Measurements from ENCODE around the gene PRRX2. TPM values are rescaled to one million over a fixed set of nuclear protein-coding genes. Genes with fewer than 3 reads are reported as not detected.

The PRRX2 gene
- total RNA-seq, 4 donors from 2014 or later, result 2.9 to 10.6 (median 8.1) TPM

GRCh38 chr9:129676287-129676686 is 10.8 kb downstream of the PRRX2 start:
- H3K4me1 ChIP-seq, result no peaks in the 10 kb centered on the region
- no peaks in the 10 kb centered on the region for H3K9me3 ChIP-seq
- H3K36me3 ChIP-seq, result no peaks in the 10 kb centered on the region
- DNase-seq, result no peak
- 71 to 89% methylated on average over 3 to 4 of the region's 4 CpGs for WGBS, 2 donors
- H3K27ac ChIP-seq, result no peak overlapping the region
- TF ChIP-seq POLR2A (IDR thresholded peaks at IDR 0.05), result no peak
- TF ChIP-seq CTCF (IDR thresholded peaks at IDR 0.05), result no peak
- no peaks in the 10 kb centered on the region for H3K27me3 ChIP-seq
- intact Hi-C loops (cut with DNase I), result loop anchor here (10.0 kb wide), 1 partner anchor 1299 kb away; no protein-coding TSS in a partner anchor
- no peak overlapping the region for H3K4me3 ChIP-seq (replicated peaks in 1 of 3)

GRCh38 chr9:129676975-129677374 is 11.5 kb downstream of the PRRX2 start:
- WGBS, 2 donors, result 60 to 68% methylated on average over 12 of the region's 12 CpGs
- no peaks in the 10 kb centered on the region for H3K4me1 ChIP-seq
- no peak for DNase-seq

GRCh38 chr9:129677456-129677855 is 12.0 kb downstream of the PRRX2 start:
- H3K4me1 ChIP-seq, result no peaks in the 10 kb centered on the region
- TF ChIP-seq CTCF (IDR thresholded peaks at IDR 0.05) (no peak), POLR2A (IDR thresholded peaks at IDR 0.05) (no peak)
- no peaks in the 10 kb centered on the region for H3K9me3 ChIP-seq
- peak overlapping the region in 1 of 3 donors; percentile 38 for H3K27ac ChIP-seq
- H3K36me3 ChIP-seq, result no peaks in the 10 kb centered on the region
- intact Hi-C loops (cut with DNase I), result loop anchor here (10.0 kb wide), 1 partner anchor 1297 kb away; no protein-coding TSS in a partner anchor
- no peak overlapping the region for H3K4me3 ChIP-seq (replicated peaks in 1 of 3)
- WGBS, 2 donors, result 35 to 40% methylated on average over 8 to 9 of the region's 9 CpGs
- no peaks in the 10 kb centered on the region for H3K27me3 ChIP-seq
- no peak for DNase-seq

More at GRCh38 chr9:129676975-129677374, 11.5 kb downstream of the PRRX2 start:
- Histone ChIP-seq H3K4me3 (replicated peaks in 1 of 3) (no peak overlapping the region), H3K27me3 (no peaks in the 10 kb centered on the region), H3K36me3 (no peaks in the 10 kb centered on the region), H3K9me3 (no peaks in the 10 kb centered on the region), H3K27ac (peak overlapping the region in 1 of 3 donors; percentile 38)
- intact Hi-C loops (cut with DNase I), result loop anchor here (10.0 kb wide), 1 partner anchor 1298 kb away; no protein-coding TSS in a partner anchor
- TF ChIP-seq POLR2A (IDR thresholded peaks at IDR 0.05) (no peak), CTCF (IDR thresholded peaks at IDR 0.05) (no peak)

GRCh38 chr9:129678844-129679243 is 13.4 kb downstream of the PRRX2 start:
- no peaks in the 10 kb centered on the region for H3K4me1 ChIP-seq
- WGBS, 2 donors, result 71 to 80% methylated on average over 5 to 9 of the region's 9 CpGs
- no peak overlapping the region for H3K27ac ChIP-seq
- intact Hi-C loops (cut with DNase I), result loop anchor here (10.0 kb wide), 1 partner anchor 1296 kb away; no protein-coding TSS in a partner anchor
- no peaks in the 10 kb centered on the region for H3K9me3 ChIP-seq
- H3K27me3 ChIP-seq, result no peaks in the 10 kb centered on the region
- H3K36me3 ChIP-seq, result no peaks in the 10 kb centered on the region
- no peak for TF ChIP-seq CTCF (IDR thresholded peaks at IDR 0.05)
- TF ChIP-seq POLR2A (IDR thresholded peaks at IDR 0.05), result no peak
- H3K4me3 ChIP-seq (replicated peaks in 1 of 3), result no peak overlapping the region
- DNase-seq, result no peak

- H3K9me3 ChIP-seq, result no peaks in the 10 kb centered on the region
- DNase-seq, result no peak
- intact Hi-C loops (cut with DNase I), result loop anchor here (10.0 kb wide), 1 partner anchor 1295 kb away; no protein-coding TSS in a partner anchor
- no peak overlapping the region for H3K27ac ChIP-seq
- no peaks in the 10 kb centered on the region for H3K4me1 ChIP-seq
- WGBS, 2 donors, result 70 to 81% methylated on average over 6 of the region's 9 CpGs
- no peaks in the 10 kb centered on the region for H3K36me3 ChIP-seq
- TF ChIP-seq POLR2A (IDR thresholded peaks at IDR 0.05), result no peak
- no peak for TF ChIP-seq CTCF (IDR thresholded peaks at IDR 0.05)
- H3K4me3 ChIP-seq (replicated peaks in 1 of 3), result no peak overlapping the region
- H3K27me3 ChIP-seq, result no peaks in the 10 kb centered on the region
Measured at GRCh38 chr9:129679537-129679936, 14.1 kb downstream of the PRRX2 start.
